Measurements from ENCODE around the gene ZNRF4.

ZNRF4 gene

GRCh38 chr19:5439452-5439851 lies 15.8 kb upstream of the ZNRF4 start:
- FAIRE-seq (no peak), DNase-seq (ENCODE audit: extremely low spot score, insufficient read length, low read depth) (no peak)

- no peak for FAIRE-seq
- no peak for DNase-seq (ENCODE audit: extremely low spot score, insufficient read length, low read depth)
Measured at GRCh38 chr19:5440299-5440698, 14.9 kb upstream of the ZNRF4 start.

GRCh38 chr19:5443723-5444122 lies 11.5 kb upstream of the ZNRF4 start:
- DNase-seq (ENCODE audit: extremely low spot score, insufficient read length, low read depth) = no peak
- no peak for FAIRE-seq

- FAIRE-seq (no peak), DNase-seq (ENCODE audit: extremely low spot score, insufficient read length, low read depth) (no peak)
Measured at GRCh38 chr19:5444431-5444830, 10.8 kb upstream of the ZNRF4 start.

GRCh38 chr19:5445071-5445470 lies 10.1 kb upstream of the ZNRF4 start:
- DNase-seq (ENCODE audit: extremely low spot score, insufficient read length, low read depth) = no peak
- no peak for FAIRE-seq

GRCh38 chr19:5445561-5446055 lies 9.6 kb upstream of the ZNRF4 start:
- DNase-seq (ENCODE audit: extremely low spot score, insufficient read length, low read depth) = no peak
- no peak for FAIRE-seq

- no peak for FAIRE-seq
- DNase-seq (ENCODE audit: extremely low spot score, insufficient read length, low read depth) = no peak
Measured at GRCh38 chr19:5447700-5448311, 7.4 kb upstream of the ZNRF4 start.

- DNase-seq (ENCODE audit: extremely low spot score, insufficient read length, low read depth) (no peak), FAIRE-seq (no peak)
Measured at GRCh38 chr19:5448374-5448773, 6.8 kb upstream of the ZNRF4 start.

- DNase-seq (ENCODE audit: extremely low spot score, insufficient read length, low read depth) (no peak), FAIRE-seq (no peak)
Measured at GRCh38 chr19:5450482-5451126, 4.6 kb upstream of the ZNRF4 start.

GRCh38 chr19:5451494-5451893 lies 3.7 kb upstream of the ZNRF4 start:
- no peak for FAIRE-seq

GRCh38 chr19:5452594-5453565 lies 2.3 kb upstream of the ZNRF4 start:
- FAIRE-seq (no peak), DNase-seq (ENCODE audit: extremely low spot score, insufficient read length, low read depth) (no peak)

More at GRCh38 chr19:5451494-5451893, 3.7 kb upstream of the ZNRF4 start:
- DNase-seq (ENCODE audit: extremely low spot score, insufficient read length, low read depth) = no peak

GRCh38 chr19:5454743-5455142 lies 474 bp upstream of the ZNRF4 start:
- no peak for FAIRE-seq
- no peak for DNase-seq (ENCODE audit: extremely low spot score, insufficient read length, low read depth)

GRCh38 chr19:5456130-5456840 lies 1.1 kb downstream of the ZNRF4 start:
- FAIRE-seq (no peak), DNase-seq (ENCODE audit: extremely low spot score, insufficient read length, low read depth) (no peak)

- FAIRE-seq = no peak
- DNase-seq (ENCODE audit: extremely low spot score, insufficient read length, low read depth) = no peak
Measured at GRCh38 chr19:5456841-5457200, 1.6 kb downstream of the ZNRF4 start.

GRCh38 chr19:5457709-5458108 lies 2.5 kb downstream of the ZNRF4 start:
- DNase-seq (ENCODE audit: extremely low spot score, insufficient read length, low read depth) (no peak), FAIRE-seq (no peak)

GRCh38 chr19:5458420-5458819 lies 3.2 kb downstream of the ZNRF4 start:
- no peak for FAIRE-seq
- no peak for DNase-seq (ENCODE audit: extremely low spot score, insufficient read length, low read depth)

GRCh38 chr19:5459360-5459759 lies 4.1 kb downstream of the ZNRF4 start:
- no peak for FAIRE-seq

GRCh38 chr19:5460748-5461147 lies 5.5 kb downstream of the ZNRF4 start:
- DNase-seq (ENCODE audit: extremely low spot score, insufficient read length, low read depth) = no peak
- FAIRE-seq = no peak

More at GRCh38 chr19:5459360-5459759, 4.1 kb downstream of the ZNRF4 start:
- DNase-seq (ENCODE audit: extremely low spot score, insufficient read length, low read depth) = no peak

- DNase-seq (ENCODE audit: extremely low spot score, insufficient read length, low read depth) (no peak), FAIRE-seq (no peak)
Measured at GRCh38 chr19:5463959-5464358, 8.7 kb downstream of the ZNRF4 start.

GRCh38 chr19:5466072-5466471 lies 10.9 kb downstream of the ZNRF4 start:
- no peak for FAIRE-seq
- no peak for DNase-seq (ENCODE audit: extremely low spot score, insufficient read length, low read depth)

All from GM18507 (cell line).